OCI-LY3 (cell line): ENCODE data around the gene ARHGAP9.
A peak's percentile ranks its signal among the peaks of the same experiment; 100 is the strongest.

ENCODE experiments used
- H2AFZ ChIP-seq: fragments of 200-600, 300-600 bp; shearing (Covaris generic); 2 replicates; pipeline ENCODE4 v1.6.0; 2014; ENCODE audit warnings: antibody characterized with exemption, low read depth, low read length
- H3K27ac ChIP-seq: fragments of 200-600, 300-600 bp; sonication (generic); 2 replicates; pipeline ENCODE4 v1.5.1; 2014; ENCODE audit warnings: mild to moderate bottlenecking, low read length, moderate library complexity, mixed read lengths
- H3K27me3 ChIP-seq: fragments of 200-600, 300-600 bp; sonication (generic); 2 replicates; pipeline ENCODE4 v1.6.1; 2014; ENCODE audit warnings: low read depth, low read length, mixed read lengths
- H3K36me3 ChIP-seq: fragments of 200-600, 300-600 bp; sonication (generic); replicated peaks from 2 replicates; pipeline ENCODE3; 2014; ENCODE audit warnings: low read depth, low read length, mixed read lengths
- H3K4me1 ChIP-seq: fragments of 300-600, 200-600 bp; sonication (generic); 2 replicates; pipeline ENCODE4 v1.6.1; 2014; ENCODE audit warnings: low read length, mixed read lengths
- H3K4me2 ChIP-seq: fragments of 200-600, 300-600 bp; sonication (generic); 2 replicates; pipeline ENCODE4 v1.6.1; 2014; ENCODE audit warnings: low read length, mixed read lengths
- H3K4me3 ChIP-seq: fragments of 300-600, 200-600 bp; sonication (generic); 2 replicates; pipeline ENCODE4 v1.5.1; 2014; ENCODE audit warnings: antibody characterized with exemption, mild to moderate bottlenecking, low read length, moderate library complexity
- H3K79me2 ChIP-seq: fragments of 300-600, 200-600 bp; shearing (Covaris generic); 2 replicates; pipeline ENCODE4 v1.6.1; 2014; ENCODE audit warnings: mild to moderate bottlenecking, low read length, mixed read lengths
- H3K9ac ChIP-seq: fragments of 300-600, 200-600 bp; shearing (Covaris generic); 2 replicates; pipeline ENCODE4 v1.6.0; 2014; ENCODE audit warnings: mild to moderate bottlenecking, low read length, moderate library complexity
- H3K9me3 ChIP-seq: fragments of 200-600, 300-600 bp; shearing (Covaris generic); 2 replicates; pipeline ENCODE4 v1.6.1; 2014; ENCODE audit warnings: low read length, mixed read lengths; ENCODE audit not compliant: insufficient read depth
- H4K20me1 ChIP-seq: fragments of 200-600, 300-600 bp; sonication (generic); 2 replicates; pipeline ENCODE4 v1.6.1; 2016; ENCODE audit warnings: low read length, mixed read lengths; ENCODE audit not compliant: insufficient read depth
- EZH2phosphoT487 ChIP-seq: fragments of 200-600 bp; shearing (Covaris generic); IDR thresholded peaks from 2 replicates; pipeline ENCODE4 v1.6.1; 2018; ENCODE audit warnings: antibody characterized with exemption, mixed run types, low read depth
- TF ChIP-seq, protein P1 (sequence below): fragments of 200-600, 300-600 bp; sonication (generic); IDR thresholded peaks from 2 replicates; pipeline ENCODE4 v1.5.1; 2014; ENCODE audit warnings: antibody characterized with exemption, low read length, low read depth

The ARHGAP9 gene

DNA sequence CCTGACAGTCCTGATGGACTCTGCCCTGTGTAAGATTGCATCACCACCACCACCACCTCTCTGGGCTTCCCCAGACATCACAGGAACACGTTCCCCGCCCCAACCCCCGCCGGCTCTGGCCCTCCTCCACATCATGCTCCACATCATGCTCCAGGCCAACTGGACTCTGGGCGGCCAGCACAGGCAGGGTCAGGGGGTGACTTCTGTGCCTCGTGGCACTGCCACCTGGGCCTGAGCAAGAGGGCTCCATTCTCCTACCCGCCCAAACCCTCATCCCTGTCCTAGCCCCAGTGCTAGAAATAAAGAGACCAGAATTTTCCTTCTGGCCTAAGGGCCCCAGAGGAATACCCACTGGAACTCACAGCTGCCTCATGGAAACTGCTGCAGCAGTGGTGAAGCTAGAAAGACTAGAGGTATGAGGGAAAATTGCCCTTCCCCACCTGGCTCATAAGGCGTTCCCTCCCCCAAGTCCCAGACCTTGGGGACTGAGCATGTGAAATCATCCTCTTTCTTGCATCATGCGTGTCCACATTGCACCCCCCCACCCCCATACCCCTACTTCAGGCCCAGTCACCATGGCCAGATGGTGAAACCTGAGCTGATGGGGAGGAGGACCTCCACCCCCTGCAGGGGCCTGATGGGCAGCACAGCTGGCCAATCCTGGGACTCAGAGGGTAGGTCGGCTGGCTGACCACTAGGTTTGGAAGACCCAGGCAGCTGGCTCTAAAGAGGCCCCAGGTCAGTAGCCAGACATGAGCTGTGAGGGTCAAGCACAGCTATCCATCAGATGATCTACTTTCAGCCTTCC lies 24.9 kb downstream of the ARHGAP9 start, which contains the start of gene INHBE:
TSS of gene INHBE (plus strand) at position 742 of the 808 bp plus-strand sequence. CDS start 230 bp downstream, outside the sequence.
- peak within 1 kb of the TSS; percentile 94 for H3K4me2 ChIP-seq
- TF ChIP-seq, protein P1, sequence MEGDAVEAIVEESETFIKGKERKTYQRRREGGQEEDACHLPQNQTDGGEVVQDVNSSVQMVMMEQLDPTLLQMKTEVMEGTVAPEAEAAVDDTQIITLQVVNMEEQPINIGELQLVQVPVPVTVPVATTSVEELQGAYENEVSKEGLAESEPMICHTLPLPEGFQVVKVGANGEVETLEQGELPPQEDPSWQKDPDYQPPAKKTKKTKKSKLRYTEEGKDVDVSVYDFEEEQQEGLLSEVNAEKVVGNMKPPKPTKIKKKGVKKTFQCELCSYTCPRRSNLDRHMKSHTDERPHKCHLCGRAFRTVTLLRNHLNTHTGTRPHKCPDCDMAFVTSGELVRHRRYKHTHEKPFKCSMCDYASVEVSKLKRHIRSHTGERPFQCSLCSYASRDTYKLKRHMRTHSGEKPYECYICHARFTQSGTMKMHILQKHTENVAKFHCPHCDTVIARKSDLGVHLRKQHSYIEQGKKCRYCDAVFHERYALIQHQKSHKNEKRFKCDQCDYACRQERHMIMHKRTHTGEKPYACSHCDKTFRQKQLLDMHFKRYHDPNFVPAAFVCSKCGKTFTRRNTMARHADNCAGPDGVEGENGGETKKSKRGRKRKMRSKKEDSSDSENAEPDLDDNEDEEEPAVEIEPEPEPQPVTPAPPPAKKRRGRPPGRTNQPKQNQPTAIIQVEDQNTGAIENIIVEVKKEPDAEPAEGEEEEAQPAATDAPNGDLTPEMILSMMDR, result no peak
- TF ChIP-seq EZH2phosphoT487, result no peak
- peak within 1 kb of the TSS; percentile 48 for H3K9ac ChIP-seq
- peak within 1 kb of the TSS; percentile 75 for H3K4me3 ChIP-seq
- H4K20me1 ChIP-seq, result no peaks in the 10 kb centered on the region
- H3K79me2 ChIP-seq, result no peaks in the 10 kb centered on the region
- no peaks in the 10 kb centered on the region for H3K9me3 ChIP-seq
- H2AFZ ChIP-seq, result peak within 1 kb of the TSS; percentile 77
- H3K36me3 ChIP-seq, result no peaks in the 10 kb centered on the region
- H3K27ac ChIP-seq, result no peak within 1 kb of the TSS
- H3K27me3 ChIP-seq, result no peaks in the 10 kb centered on the region
- peaks cover 33% of the 10 kb centered on the region for H3K4me1 ChIP-seq

- Histone ChIP-seq H3K27me3 (no peaks in the 10 kb centered on the region), H3K9me3 (no peaks in the 10 kb centered on the region), H3K4me2 (no peak overlapping the region), H3K79me2 (no peaks in the 10 kb centered on the region), H3K27ac (no peak overlapping the region), H3K4me3 (no peak overlapping the region), H3K4me1 (peaks cover 33% of the 10 kb centered on the region), H2AFZ (no peak overlapping the region), H4K20me1 (no peaks in the 10 kb centered on the region), H3K9ac (no peak overlapping the region), H3K36me3 (no peaks in the 10 kb centered on the region)
- no peak for TF ChIP-seq EZH2phosphoT487
These were observed 25.5 kb downstream of the ARHGAP9 start for GRCh38 chr12:57454213-57454565.

DNA sequence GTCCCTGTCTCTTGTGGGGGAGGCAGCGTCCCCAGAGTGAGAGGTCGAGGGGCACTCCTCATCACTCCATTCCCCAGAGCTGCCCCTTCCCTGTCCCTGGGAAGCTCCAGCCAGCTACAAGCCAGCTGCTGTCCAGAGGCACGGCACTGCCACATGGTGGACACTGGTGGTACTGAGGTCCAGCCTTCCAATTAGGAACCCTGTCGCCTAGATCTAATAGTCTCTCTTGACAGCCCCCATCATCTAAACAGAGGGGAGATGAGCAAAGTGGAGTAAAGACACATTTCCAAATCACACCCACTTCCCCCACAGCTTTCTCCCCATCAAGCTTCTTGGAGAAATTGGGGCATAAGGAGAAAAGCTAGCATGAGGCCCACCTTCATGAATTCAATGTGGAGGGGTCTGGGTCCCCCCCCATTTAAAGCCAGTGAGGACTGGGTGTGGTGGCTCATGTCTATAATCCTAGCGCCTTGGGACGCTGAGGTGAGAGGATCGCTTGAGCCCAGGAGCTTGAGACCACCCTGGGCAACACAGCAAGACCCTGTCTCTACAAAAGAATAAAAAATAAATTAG lies 26.6 kb downstream of the ARHGAP9 start:
- H4K20me1 ChIP-seq, result no peaks in the 10 kb centered on the region
- peaks cover 26% of the 10 kb centered on the region for H3K4me1 ChIP-seq
- no peak overlapping the region for H3K4me3 ChIP-seq
- no peaks in the 10 kb centered on the region for H3K27me3 ChIP-seq
- H3K27ac ChIP-seq, result no peak overlapping the region
- no peaks in the 10 kb centered on the region for H3K36me3 ChIP-seq
- no peaks in the 10 kb centered on the region for H3K9me3 ChIP-seq
- TF ChIP-seq EZH2phosphoT487, result no peak
- TF ChIP-seq, protein P1, result peak; percentile 78
- peak overlapping the region; percentile 17; the same call in 1 of the 2 replicates for H3K4me2 ChIP-seq
- no peak overlapping the region for H2AFZ ChIP-seq
- no peak overlapping the region for H3K9ac ChIP-seq
- no peaks in the 10 kb centered on the region for H3K79me2 ChIP-seq

DNA sequence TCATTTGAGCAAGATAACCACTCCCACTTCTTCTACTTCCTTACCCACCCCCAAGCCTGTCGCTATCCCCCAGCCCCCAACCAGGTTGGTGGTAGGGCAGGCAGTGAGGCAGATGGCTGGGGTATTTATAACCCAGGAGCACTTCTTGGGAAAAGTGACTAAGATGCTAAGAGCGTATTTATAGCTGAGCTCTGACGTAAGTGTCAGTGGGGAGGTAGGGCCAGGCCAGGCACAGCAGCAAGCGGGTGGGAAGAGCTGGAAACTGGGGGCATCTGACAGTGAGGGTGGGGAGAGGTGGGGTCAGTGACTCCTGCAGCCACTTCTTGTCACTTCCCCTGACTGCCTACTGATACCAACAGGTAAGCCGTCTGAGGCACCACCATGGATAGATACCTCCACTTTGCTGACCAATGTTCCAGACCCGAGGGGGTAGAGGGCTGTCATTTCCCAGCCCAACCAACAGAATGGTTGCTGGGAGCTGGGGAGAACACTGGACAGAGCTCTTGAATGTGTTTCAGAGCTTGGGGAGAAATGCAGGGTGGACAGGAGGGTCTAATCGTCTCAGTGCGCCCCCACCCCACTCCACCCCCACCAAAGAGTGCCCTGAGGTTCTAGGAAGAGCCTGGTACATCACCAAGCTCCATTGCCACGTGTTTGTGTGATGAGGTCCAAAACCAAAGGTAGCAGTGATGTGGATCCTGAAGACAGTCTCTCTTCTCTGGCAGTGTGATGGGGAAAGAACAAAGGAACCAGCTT lies 27.3 kb downstream of the ARHGAP9 start:
- H3K4me2 ChIP-seq, result peak overlapping the region; percentile 17
- H3K36me3 ChIP-seq, result no peaks in the 10 kb centered on the region
- TF ChIP-seq, protein P1, result no peak
- TF ChIP-seq EZH2phosphoT487, result no peak
- H3K4me3 ChIP-seq, result no peak overlapping the region
- H3K9me3 ChIP-seq, result no peaks in the 10 kb centered on the region
- no peaks in the 10 kb centered on the region for H4K20me1 ChIP-seq
- no peaks in the 10 kb centered on the region for H3K27me3 ChIP-seq
- no peak overlapping the region for H2AFZ ChIP-seq
- no peak overlapping the region for H3K9ac ChIP-seq
- no peak overlapping the region for H3K27ac ChIP-seq
- no peaks in the 10 kb centered on the region for H3K79me2 ChIP-seq
- H3K4me1 ChIP-seq, result peaks cover 26% of the 10 kb centered on the region
